Measurements from ENCODE around the gene PGA4. TPM values are rescaled to one million over a fixed set of nuclear protein-coding genes. Genes with fewer than 3 reads are reported as not detected.
A peak's percentile ranks its signal among the peaks of the same experiment; 100 is the strongest.

PGA4 gene
- total RNA-seq, 2 experiments from 2014 or later = not detected

GRCh38 chr11:61187505-61188130 is 34.5 kb upstream of the PGA4 start:
- Histone ChIP-seq H3K27ac (ENCODE audit: low read depth in 1 of 2, low read length in 2 of 2) (no peak overlapping the region), H3K36me3 (ENCODE audit: insufficient read depth, low read length) (no peaks in the 10 kb centered on the region), H3K27me3 (ENCODE audit: control insufficient read depth in 1 of 2, insufficient read depth in 2 of 2, low read length in 2 of 2) (no peaks in the 10 kb centered on the region), H3K4me3 (ENCODE audit: low read length) (no peak overlapping the region), H3K9me3 (ENCODE audit: control insufficient read depth in 1 of 2, insufficient read depth in 1 of 2, low read length in 2 of 2) (no peaks in the 10 kb centered on the region), H3K4me1 (ENCODE audit: insufficient read depth, low read length) (no peaks in the 10 kb centered on the region)
- peak; percentile 89 for ATAC-seq (ENCODE audit: poor library complexity)
- Mint-ChIP-seq H3K4me3 (no peak overlapping the region), H3K4me1 (ENCODE audit: low read depth) (no peaks in the 10 kb centered on the region), H3K27me3 (peaks cover 3% of the 10 kb centered on the region), H3K9me3 (no peaks in the 10 kb centered on the region), H3K27ac (no peak overlapping the region), H3K36me3 (ENCODE audit: low read depth) (no peaks in the 10 kb centered on the region)
- peak; percentile 64 to 89 (median 75) for DNase-seq
- ChIA-PET POLR2A (no interaction called here), CTCF (interaction anchor here (0.7 to 2.7 kb wide), 16 partner anchors 10 to 356 kb away, joined by 3 to 19 read pairs (median 4); partner anchors contain the start of gene CD6)
- intact Hi-C loops (cut with DNase I, micrococcal nuclease) = loop anchor here (1.0 to 5.0 kb wide), 6 partner anchors 58 to 410 kb away; no protein-coding TSS in a partner anchor
- TF ChIP-seq, protein P1, sequence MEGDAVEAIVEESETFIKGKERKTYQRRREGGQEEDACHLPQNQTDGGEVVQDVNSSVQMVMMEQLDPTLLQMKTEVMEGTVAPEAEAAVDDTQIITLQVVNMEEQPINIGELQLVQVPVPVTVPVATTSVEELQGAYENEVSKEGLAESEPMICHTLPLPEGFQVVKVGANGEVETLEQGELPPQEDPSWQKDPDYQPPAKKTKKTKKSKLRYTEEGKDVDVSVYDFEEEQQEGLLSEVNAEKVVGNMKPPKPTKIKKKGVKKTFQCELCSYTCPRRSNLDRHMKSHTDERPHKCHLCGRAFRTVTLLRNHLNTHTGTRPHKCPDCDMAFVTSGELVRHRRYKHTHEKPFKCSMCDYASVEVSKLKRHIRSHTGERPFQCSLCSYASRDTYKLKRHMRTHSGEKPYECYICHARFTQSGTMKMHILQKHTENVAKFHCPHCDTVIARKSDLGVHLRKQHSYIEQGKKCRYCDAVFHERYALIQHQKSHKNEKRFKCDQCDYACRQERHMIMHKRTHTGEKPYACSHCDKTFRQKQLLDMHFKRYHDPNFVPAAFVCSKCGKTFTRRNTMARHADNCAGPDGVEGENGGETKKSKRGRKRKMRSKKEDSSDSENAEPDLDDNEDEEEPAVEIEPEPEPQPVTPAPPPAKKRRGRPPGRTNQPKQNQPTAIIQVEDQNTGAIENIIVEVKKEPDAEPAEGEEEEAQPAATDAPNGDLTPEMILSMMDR (IDR thresholded peaks at IDR 0.05) = peak; percentile 99

GRCh38 chr11:61189933-61190332 is 32.2 kb upstream of the PGA4 start:
- no peaks in the 10 kb centered on the region for H3K4me1 Mint-ChIP-seq (ENCODE audit: low read depth)
- H3K4me3 Mint-ChIP-seq = no peak overlapping the region
- no peak overlapping the region for H3K27ac Mint-ChIP-seq
- ChIA-PET POLR2A (no interaction called here), CTCF (interaction anchor here (2.3 kb wide), 1 partner anchor 359 kb away, joined by 6 read pairs; no protein-coding TSS in a partner anchor)
- ATAC-seq (ENCODE audit: poor library complexity) = no peak
- H3K4me1 ChIP-seq (ENCODE audit: insufficient read depth, low read length) = no peaks in the 10 kb centered on the region
- no peak overlapping the region for H3K27ac ChIP-seq (ENCODE audit: low read depth in 1 of 2, low read length in 2 of 2)
- no peaks in the 10 kb centered on the region for H3K9me3 Mint-ChIP-seq
- intact Hi-C loops (cut with DNase I, micrococcal nuclease) = loop anchor here in 1 of 2 experiments (5.0 kb wide), 2 partner anchors 108 to 413 kb away; no protein-coding TSS in a partner anchor
- TF ChIP-seq, protein P1 (IDR thresholded peaks at IDR 0.05) = no peak
- no peak overlapping the region for H3K4me3 ChIP-seq (ENCODE audit: low read length)
- DNase-seq = peak in 1 of 14 experiments; percentile 2
- no peaks in the 10 kb centered on the region for H3K27me3 ChIP-seq (ENCODE audit: control insufficient read depth in 1 of 2, insufficient read depth in 2 of 2, low read length in 2 of 2)
- H3K9me3 ChIP-seq (ENCODE audit: control insufficient read depth in 1 of 2, insufficient read depth in 1 of 2, low read length in 2 of 2) = no peaks in the 10 kb centered on the region
- H3K36me3 Mint-ChIP-seq (ENCODE audit: low read depth) = no peaks in the 10 kb centered on the region
- H3K36me3 ChIP-seq (ENCODE audit: insufficient read depth, low read length) = no peaks in the 10 kb centered on the region
- H3K27me3 Mint-ChIP-seq = peaks cover 3% of the 10 kb centered on the region

- Mint-ChIP-seq H3K36me3 (ENCODE audit: low read depth) (no peaks in the 10 kb centered on the region), H3K27ac (no peak overlapping the region), H3K9me3 (no peaks in the 10 kb centered on the region), H3K27me3 (peaks cover 8% of the 10 kb centered on the region), H3K4me3 (no peak overlapping the region), H3K4me1 (ENCODE audit: low read depth) (no peaks in the 10 kb centered on the region)
- CTCF ChIA-PET = no interaction called here
- no peak for DNase-seq
- H3K9me3 ChIP-seq (ENCODE audit: control insufficient read depth in 1 of 2, insufficient read depth in 1 of 2, low read length in 2 of 2) = peaks cover 0 to 3% of the 10 kb centered on the region in 2 experiments
- intact Hi-C loops (cut with DNase I, micrococcal nuclease) = no loop called here
- no peak overlapping the region for H3K4me3 ChIP-seq (ENCODE audit: low read length)
- no peak for ATAC-seq (ENCODE audit: poor library complexity)
- POLR2A ChIA-PET = no interaction called here
- H3K36me3 ChIP-seq (ENCODE audit: insufficient read depth, low read length) = no peaks in the 10 kb centered on the region
- H3K27ac ChIP-seq (ENCODE audit: low read depth in 1 of 2, low read length in 2 of 2) = no peak overlapping the region
- TF ChIP-seq, protein P1 (IDR thresholded peaks at IDR 0.05) = no peak
- H3K4me1 ChIP-seq (ENCODE audit: insufficient read depth, low read length) = no peaks in the 10 kb centered on the region
- no peaks in the 10 kb centered on the region for H3K27me3 ChIP-seq (ENCODE audit: control insufficient read depth in 1 of 2, insufficient read depth in 2 of 2, low read length in 2 of 2)
Measured at GRCh38 chr11:61193596-61193995, 28.6 kb upstream of the PGA4 start.

Measured in CD4-positive, alpha-beta T cell (primary cell).